IMR-90 (cell line): Measurements from ENCODE around the gene NDEL1.

Experiments used
- BHLHE40 ChIP-seq: fragments of 150-350 bp; IDR thresholded peaks from 2 replicates; pipeline ENCODE4 v1.6.1; 2016; ENCODE audit warnings: mild to moderate bottlenecking, low read depth, low read length
- FOS ChIP-seq: fragments of 150-350 bp; IDR thresholded peaks from 2 replicates; pipeline ENCODE4 v1.6.1; 2016; ENCODE audit warnings: low read depth, low read length
- RAD21 ChIP-seq: IDR thresholded peaks from 2 replicates; pipeline ENCODE4 v1.6.1; 2012; ENCODE audit warnings: low read length, improper control_type of control experiment
- TF ChIP-seq, protein P1 (sequence below): conservative IDR thresholded peaks from 2 replicates; pipeline ENCODE4 v1.5.1; 2012; ENCODE audit warnings: mild to moderate bottlenecking, low read depth, low read length, improper control_type of control experiment

DNA sequence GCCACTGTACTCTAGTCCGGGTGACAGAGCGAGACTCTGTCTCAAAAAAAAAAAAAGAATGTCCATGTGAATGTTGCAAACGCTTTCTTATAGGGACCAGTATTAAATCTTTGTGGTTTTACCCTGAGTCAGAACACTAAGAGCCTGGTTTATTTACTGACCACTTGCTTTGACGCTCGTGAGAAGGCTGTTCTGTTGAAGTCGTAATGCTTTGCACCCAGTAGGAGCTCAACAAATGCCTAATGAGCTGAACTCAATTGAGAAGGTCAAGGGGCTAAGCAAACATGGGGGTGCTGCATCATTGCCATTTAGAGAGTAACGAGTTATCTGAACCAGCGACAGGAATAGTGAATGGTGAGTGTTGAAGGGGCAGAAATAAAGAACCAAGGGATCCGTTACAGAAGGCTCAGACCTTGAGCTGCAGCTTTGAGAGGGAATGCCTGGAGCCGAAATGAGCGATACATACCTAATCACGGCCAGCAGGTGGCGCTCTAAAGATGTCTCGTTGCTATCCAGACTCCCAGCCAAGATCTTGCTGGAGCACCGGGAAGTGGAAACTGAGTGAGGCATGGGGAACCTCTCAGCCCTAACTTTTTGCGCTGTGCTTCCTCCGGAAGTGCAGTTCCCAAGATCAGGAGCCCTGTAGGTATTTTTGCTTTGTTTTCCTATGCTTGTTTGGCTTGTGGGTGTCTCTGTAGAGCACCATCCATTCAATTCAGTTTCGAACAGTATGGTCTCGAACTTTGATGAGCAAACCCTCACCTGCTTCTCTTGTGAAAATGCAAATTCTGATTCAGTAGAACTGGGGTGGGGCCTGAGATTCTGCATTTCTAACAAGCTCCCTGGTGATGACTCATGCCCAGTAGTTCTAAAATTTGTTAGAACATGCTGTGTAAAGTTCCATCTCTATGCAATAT, 25.5 kb upstream of the NDEL1 start:
- TF ChIP-seq, protein P1, sequence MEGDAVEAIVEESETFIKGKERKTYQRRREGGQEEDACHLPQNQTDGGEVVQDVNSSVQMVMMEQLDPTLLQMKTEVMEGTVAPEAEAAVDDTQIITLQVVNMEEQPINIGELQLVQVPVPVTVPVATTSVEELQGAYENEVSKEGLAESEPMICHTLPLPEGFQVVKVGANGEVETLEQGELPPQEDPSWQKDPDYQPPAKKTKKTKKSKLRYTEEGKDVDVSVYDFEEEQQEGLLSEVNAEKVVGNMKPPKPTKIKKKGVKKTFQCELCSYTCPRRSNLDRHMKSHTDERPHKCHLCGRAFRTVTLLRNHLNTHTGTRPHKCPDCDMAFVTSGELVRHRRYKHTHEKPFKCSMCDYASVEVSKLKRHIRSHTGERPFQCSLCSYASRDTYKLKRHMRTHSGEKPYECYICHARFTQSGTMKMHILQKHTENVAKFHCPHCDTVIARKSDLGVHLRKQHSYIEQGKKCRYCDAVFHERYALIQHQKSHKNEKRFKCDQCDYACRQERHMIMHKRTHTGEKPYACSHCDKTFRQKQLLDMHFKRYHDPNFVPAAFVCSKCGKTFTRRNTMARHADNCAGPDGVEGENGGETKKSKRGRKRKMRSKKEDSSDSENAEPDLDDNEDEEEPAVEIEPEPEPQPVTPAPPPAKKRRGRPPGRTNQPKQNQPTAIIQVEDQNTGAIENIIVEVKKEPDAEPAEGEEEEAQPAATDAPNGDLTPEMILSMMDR, result peak; percentile 86
- no peak for TF ChIP-seq BHLHE40
- peak; percentile 76 for TF ChIP-seq RAD21
- TF ChIP-seq FOS, result no peak
